ENCODE data around the gene RGS8.
A peak's percentile ranks its signal among the peaks of the same experiment; 100 is the strongest.
"Not testable (repeated sequence)": the region's sequence is repeated elsewhere in the genome, so short reads cannot be mapped to it uniquely, and the experiment has no call there.

The RGS8 gene

GRCh38 chr1:182704677-182705076, 20.3 kb upstream of the RGS8 start:
- no peak for FAIRE-seq
- TF ChIP-seq TAF1 (IDR thresholded peaks at IDR 0.05; ENCODE audit: low read depth, low read length) (no peak), PAX5 (IDR thresholded peaks at IDR 0.05; ENCODE audit: insufficient read depth, low read length, severe bottlenecking) (no peak), POU2F2 (IDR thresholded peaks at IDR 0.05; ENCODE audit: low read depth, low read length) (no peak), POLR2AphosphoS5 (IDR thresholded peaks at IDR 0.05; ENCODE audit: low read depth, low read length) (no peak), POLR2A (IDR thresholded peaks at IDR 0.05; ENCODE audit: low read depth, low read length) (no peak), SPI1 (IDR thresholded peaks at IDR 0.05; ENCODE audit: low read depth, low read length) (no peak)
- no peak for DNase-seq (ENCODE audit: insufficient read length, low spot score)

- no peak for DNase-seq (ENCODE audit: insufficient read length, low spot score)
- no peak for TF ChIP-seq SPI1 (IDR thresholded peaks at IDR 0.05; ENCODE audit: low read depth, low read length)
- TF ChIP-seq POLR2A (IDR thresholded peaks at IDR 0.05; ENCODE audit: low read depth, low read length) = no peak
- no peak for TF ChIP-seq TAF1 (IDR thresholded peaks at IDR 0.05; ENCODE audit: low read depth, low read length)
- TF ChIP-seq POLR2AphosphoS5 (IDR thresholded peaks at IDR 0.05; ENCODE audit: low read depth, low read length) = no peak
- TF ChIP-seq PAX5 (IDR thresholded peaks at IDR 0.05; ENCODE audit: insufficient read depth, low read length, severe bottlenecking) = no peak
- no peak for TF ChIP-seq POU2F2 (IDR thresholded peaks at IDR 0.05; ENCODE audit: low read depth, low read length)
These were observed 19.2 kb upstream of the RGS8 start for GRCh38 chr1:182703539-182703938.

GRCh38 chr1:182702826-182703524, 18.6 kb upstream of the RGS8 start:
- DNase-seq (ENCODE audit: insufficient read length, low spot score) = no peak
- TF ChIP-seq PAX5 (IDR thresholded peaks at IDR 0.05; ENCODE audit: insufficient read depth, low read length, severe bottlenecking) (no peak), POLR2A (IDR thresholded peaks at IDR 0.05; ENCODE audit: low read depth, low read length) (no peak), SPI1 (IDR thresholded peaks at IDR 0.05; ENCODE audit: low read depth, low read length) (no peak)
- FAIRE-seq = no peak

More at GRCh38 chr1:182703539-182703938, 19.2 kb upstream of the RGS8 start:
- no peak for FAIRE-seq

GRCh38 chr1:182700351-182700709, 15.9 kb upstream of the RGS8 start:
- FAIRE-seq = no peak
- TF ChIP-seq POU2F2 (IDR thresholded peaks at IDR 0.05; ENCODE audit: low read depth, low read length) (no peak), POLR2AphosphoS5 (IDR thresholded peaks at IDR 0.05; ENCODE audit: low read depth, low read length) (no peak), PAX5 (IDR thresholded peaks at IDR 0.05; ENCODE audit: insufficient read depth, low read length, severe bottlenecking) (no peak), SPI1 (IDR thresholded peaks at IDR 0.05; ENCODE audit: low read depth, low read length) (no peak), POLR2A (IDR thresholded peaks at IDR 0.05; ENCODE audit: low read depth, low read length) (no peak), TAF1 (IDR thresholded peaks at IDR 0.05; ENCODE audit: low read depth, low read length) (no peak)
- no peak for DNase-seq (ENCODE audit: insufficient read length, low spot score)

GRCh38 chr1:182699393-182700350, 15.3 kb upstream of the RGS8 start:
- no peak for FAIRE-seq
- TF ChIP-seq SPI1 (IDR thresholded peaks at IDR 0.05; ENCODE audit: low read depth, low read length) (no peak), POLR2AphosphoS5 (IDR thresholded peaks at IDR 0.05; ENCODE audit: low read depth, low read length) (no peak), POLR2A (IDR thresholded peaks at IDR 0.05; ENCODE audit: low read depth, low read length) (no peak), PAX5 (IDR thresholded peaks at IDR 0.05; ENCODE audit: insufficient read depth, low read length, severe bottlenecking) (no peak), TAF1 (IDR thresholded peaks at IDR 0.05; ENCODE audit: low read depth, low read length) (no peak), POU2F2 (IDR thresholded peaks at IDR 0.05; ENCODE audit: low read depth, low read length) (no peak)
- DNase-seq (ENCODE audit: insufficient read length, low spot score) = no peak

- FAIRE-seq = no peak
- DNase-seq (ENCODE audit: insufficient read length, low spot score) = no peak
- no peak for TF ChIP-seq TAF1 (IDR thresholded peaks at IDR 0.05; ENCODE audit: low read depth, low read length)
- no peak for TF ChIP-seq POU2F2 (IDR thresholded peaks at IDR 0.05; ENCODE audit: low read depth, low read length)
- TF ChIP-seq POLR2AphosphoS5 (IDR thresholded peaks at IDR 0.05; ENCODE audit: low read depth, low read length) = no peak
- TF ChIP-seq POLR2A (IDR thresholded peaks at IDR 0.05; ENCODE audit: low read depth, low read length) = no peak
- TF ChIP-seq SPI1 (IDR thresholded peaks at IDR 0.05; ENCODE audit: low read depth, low read length) = no peak
- no peak for TF ChIP-seq PAX5 (IDR thresholded peaks at IDR 0.05; ENCODE audit: insufficient read depth, low read length, severe bottlenecking)
These were observed 14.6 kb upstream of the RGS8 start for GRCh38 chr1:182698971-182699370.

GRCh38 chr1:182693139-182693538, 8.8 kb upstream of the RGS8 start:
- FAIRE-seq = peak; percentile 50
- not testable (repeated sequence) for DNase-seq (ENCODE audit: insufficient read length, low spot score)

GRCh38 chr1:182690886-182691443, 6.6 kb upstream of the RGS8 start:
- DNase-seq (ENCODE audit: insufficient read length, low spot score) (no peak), FAIRE-seq (no peak)
- TF ChIP-seq SPI1 (IDR thresholded peaks at IDR 0.05; ENCODE audit: low read depth, low read length) = no peak
- no peak for TF ChIP-seq POU2F2 (IDR thresholded peaks at IDR 0.05; ENCODE audit: low read depth, low read length)
- no peak for TF ChIP-seq POLR2AphosphoS5 (IDR thresholded peaks at IDR 0.05; ENCODE audit: low read depth, low read length)
- TF ChIP-seq POLR2A (IDR thresholded peaks at IDR 0.05; ENCODE audit: low read depth, low read length) = no peak
- TF ChIP-seq TAF1 (IDR thresholded peaks at IDR 0.05; ENCODE audit: low read depth, low read length) = no peak
- TF ChIP-seq PAX5 (IDR thresholded peaks at IDR 0.05; ENCODE audit: insufficient read depth, low read length, severe bottlenecking) = no peak

GRCh38 chr1:182688436-182689205, 4.2 kb upstream of the RGS8 start:
- TF ChIP-seq POU2F2 (IDR thresholded peaks at IDR 0.05; ENCODE audit: low read depth, low read length) (no peak), PAX5 (IDR thresholded peaks at IDR 0.05; ENCODE audit: insufficient read depth, low read length, severe bottlenecking) (no peak), SPI1 (IDR thresholded peaks at IDR 0.05; ENCODE audit: low read depth, low read length) (no peak), POLR2AphosphoS5 (IDR thresholded peaks at IDR 0.05; ENCODE audit: low read depth, low read length) (no peak), POLR2A (IDR thresholded peaks at IDR 0.05; ENCODE audit: low read depth, low read length) (no peak), TAF1 (IDR thresholded peaks at IDR 0.05; ENCODE audit: low read depth, low read length) (no peak)
- FAIRE-seq (no peak), DNase-seq (ENCODE audit: insufficient read length, low spot score) (no peak)
